HCT116 (cell line): ENCODE results near the gene DDT. TPM values are rescaled to one million over a fixed set of nuclear protein-coding genes. Genes with fewer than 3 reads are reported as not detected.
A peak's percentile ranks its signal among the peaks of the same experiment; 100 is the strongest.
"Not testable (repeated sequence)": the region's sequence is repeated elsewhere in the genome, so short reads cannot be mapped to it uniquely, and the experiment has no call there.

Source experiments
- ATAC-seq: fragments of 200-7000 bp; cut with Tn5 transposase; 2 replicates; pipeline ENCODE4 v1.9.1; 2020; ENCODE audit warnings: mild to moderate bottlenecking, moderate library complexity
- BruUV-seq: library from RNA; stranded (reverse); fragments of 400-500 nt; replicated peaks from 2 replicates; lab custom pipeline; 2021; lab: Mats Ljungman, UMichigan
- CTCF ChIA-PET: fragments of 300-600 bp; sonication (Branson Sonifier 250); formaldehyde crosslinking; loops from one replicate; lab custom pipeline; 2021; ENCODE audit warnings: antibody characterized with exemption; lab: Charles Lee
- POLR2A ChIA-PET: fragments of 300-600, 350-600 bp; sonication (Branson Sonifier 250); formaldehyde crosslinking; loops from one replicate; lab custom pipeline; 2021; ENCODE audit warnings: antibody characterized with exemption; lab: Charles Lee
- RAD21 ChIA-PET, 2 experiments: fragments of 300-600 bp; sonication (Branson Sonifier 250); formaldehyde crosslinking; loops; one replicate each; lab custom pipeline; 2023; ENCODE audit warnings: low total read pairs in 2 of 2; ENCODE audit not compliant: uncharacterized antibody in 2 of 2, unreplicated experiment in 2 of 2, low non-redundant PET in 1 of 2; lab: Charles Lee
- DNase-seq: peaks from one replicate; pipeline ENCODE4 v3.0.0-alpha.2; 2010; ENCODE audit warnings: low read depth, low spot score
- H2AFZ ChIP-seq: fragments of 200-600 bp; shearing (Covaris generic), sonication (generic); 2 replicates; pipeline ENCODE4 v1.6.1; 2017; ENCODE audit warnings: low read depth, mixed run types, mixed read lengths, antibody characterized with exemption, low read length; ENCODE audit not compliant: poor library complexity, severe bottlenecking
- H3K27ac ChIP-seq: 2 replicates; pipeline ENCODE4 v1.5.1; 2012; ENCODE audit warnings: low read depth, low read length
- H3K27me3 ChIP-seq: fragments of 200-600 bp; sonication (generic); 2 replicates; pipeline ENCODE4 v1.6.1; 2016; ENCODE audit warnings: mixed run types, low read length, mixed read lengths; ENCODE audit not compliant: insufficient read depth
- H3K36me3 ChIP-seq, 2 experiments: fragments of 200-500 bp in 1 of 2; fragments of 200-600 bp in 1 of 2; sonication (Bioruptor generic) in 1 of 2; sonication (generic) in 1 of 2; 2 replicates each; pipeline versions ENCODE4 v1.5.1 to v1.6.1; 2014 to 2016; ENCODE audit warnings: low read length in 2 of 2, inconsistent platforms in 1 of 2, mixed read lengths in 1 of 2, mixed run types in 1 of 2; ENCODE audit not compliant: insufficient read depth in 2 of 2, control insufficient read depth in 1 of 2
- H3K4me1 ChIP-seq, 2 experiments: fragments of 200-600 bp in 1 of 2; sonication (generic) in 1 of 2; 2 replicates each; pipeline versions ENCODE4 v1.5.1 to v1.6.1; 2012 to 2017; ENCODE audit warnings: low read length in 2 of 2, inconsistent platforms in 1 of 2, mild to moderate bottlenecking in 1 of 2, mixed read lengths in 1 of 2, mixed run types in 1 of 2, moderate library complexity in 1 of 2; ENCODE audit not compliant: insufficient read depth in 2 of 2, control insufficient read depth in 1 of 2
- H3K4me2 ChIP-seq: fragments of 200-600 bp; sonication (generic); 2 replicates; pipeline ENCODE4 v1.6.1; 2017; ENCODE audit warnings: mixed run types, low read length, mixed read lengths
- H3K4me3 ChIP-seq, 2 experiments: fragments of 200-600 bp in 1 of 2; sonication (generic) in 1 of 2; replicated peaks in 1 of 2; 2 replicates each; pipeline ENCODE4 v1.5.1; 2011 to 2016; ENCODE audit warnings: low read length in 2 of 2, control low read depth in 1 of 2, low read depth in 1 of 2, mild to moderate bottlenecking in 1 of 2, mixed read lengths in 1 of 2, mixed run types in 1 of 2
- H3K79me2 ChIP-seq: fragments of 200-600 bp; sonication (generic); 2 replicates; pipeline ENCODE4 v1.6.1; 2017; ENCODE audit warnings: mild to moderate bottlenecking, mixed run types, low read length, moderate library complexity, mixed read lengths; ENCODE audit not compliant: insufficient read depth
- H3K9ac ChIP-seq: fragments of 200-600 bp; sonication (generic); 2 replicates; pipeline ENCODE4 v1.6.1; 2016; ENCODE audit warnings: low read length, mixed read lengths
- H3K9me2 ChIP-seq: fragments of 200-600 bp; sonication (generic), shearing (Covaris generic); 2 replicates; pipeline ENCODE4 v1.6.1; 2017; ENCODE audit warnings: mixed run types, mild to moderate bottlenecking, moderate library complexity; ENCODE audit not compliant: insufficient read depth
- H3K9me3 ChIP-seq, 2 experiments: fragments of 200-500 bp in 1 of 2; fragments of 200-600 bp in 1 of 2; sonication (Bioruptor generic) in 1 of 2; sonication (generic) in 1 of 2; 2 replicates each; pipeline ENCODE4 v1.6.1; 2014 to 2017; ENCODE audit warnings: low read length in 2 of 2, mixed read lengths in 2 of 2, inconsistent platforms in 1 of 2, low read depth in 1 of 2, mild to moderate bottlenecking in 1 of 2, mixed run types in 1 of 2, moderate library complexity in 1 of 2; ENCODE audit not compliant: control insufficient read depth in 1 of 2, insufficient read depth in 1 of 2
- H4K20me1 ChIP-seq: fragments of 200-600 bp; sonication (generic), shearing (Covaris generic); 2 replicates; pipeline ENCODE4 v1.6.1; 2017; ENCODE audit warnings: mixed run types, mild to moderate bottlenecking, moderate library complexity; ENCODE audit not compliant: insufficient read depth
- ATF3 ChIP-seq: IDR thresholded peaks from 2 replicates; pipeline ENCODE4 v1.6.1; 2012
- CEBPB ChIP-seq: IDR thresholded peaks from 2 replicates; pipeline ENCODE4 v1.6.1; 2012; ENCODE audit warnings: low read depth
- EGR1 ChIP-seq: IDR thresholded peaks from 2 replicates; pipeline ENCODE4 v1.6.1; 2012; ENCODE audit warnings: low read depth
- ELF1 ChIP-seq: IDR thresholded peaks from 2 replicates; pipeline ENCODE4 v1.6.1; 2012; ENCODE audit warnings: low read depth, borderline replicate concordance
- EZH2phosphoT487 ChIP-seq: fragments of 200-600 bp; IDR thresholded peaks from 2 replicates; pipeline ENCODE4 v1.6.1; 2018; ENCODE audit warnings: antibody characterized with exemption, borderline replicate concordance
- FOSL1 ChIP-seq: IDR thresholded peaks from 2 replicates; pipeline ENCODE4 v1.6.1; 2012; ENCODE audit warnings: low read depth
- JUND ChIP-seq: IDR thresholded peaks from 2 replicates; pipeline ENCODE4 v1.6.1; 2012
- POLR2A ChIP-seq: IDR thresholded peaks from 2 replicates; pipeline ENCODE4 v1.7.0; 2011; ENCODE audit warnings: borderline replicate concordance; ENCODE audit not compliant: insufficient read depth, insufficient read length; ENCODE audit errors: extremely low read depth
- RAD21 ChIP-seq: IDR thresholded peaks from 2 replicates; pipeline ENCODE4 v1.6.1; 2012; ENCODE audit warnings: low read depth, mild to moderate bottlenecking
- SP1 ChIP-seq: IDR thresholded peaks from 2 replicates; pipeline ENCODE4 v1.6.1; 2012; ENCODE audit warnings: low read depth
- SRF ChIP-seq: IDR thresholded peaks from 2 replicates; pipeline ENCODE4 v1.6.1; 2012; ENCODE audit warnings: low read depth
- TCF7L2 ChIP-seq: IDR thresholded peaks from 2 replicates; pipeline ENCODE4 v1.7.0; 2011; ENCODE audit warnings: borderline replicate concordance, inconsistent platforms; ENCODE audit not compliant: insufficient read depth, insufficient read length; ENCODE audit errors: extremely low read depth
- YY1 ChIP-seq: IDR thresholded peaks from 2 replicates; pipeline ENCODE4 v1.6.1; 2011; ENCODE audit warnings: low read length, low read depth, moderate library complexity, mild to moderate bottlenecking; ENCODE audit not compliant: insufficient replicate concordance; ENCODE audit errors: extremely low read depth
- ZBTB33 ChIP-seq: IDR thresholded peaks from 2 replicates; pipeline ENCODE4 v1.6.1; 2011; ENCODE audit warnings: mild to moderate bottlenecking, low read length, moderate library complexity; ENCODE audit not compliant: insufficient replicate concordance; ENCODE audit errors: extremely low read depth
- ZNF274 ChIP-seq: fragments of 200-500 bp; sonication (Bioruptor generic); IDR thresholded peaks from 2 replicates; pipeline ENCODE4 v1.6.1; 2014; ENCODE audit warnings: mild to moderate bottlenecking, low read depth, low read length, inconsistent platforms
- intact Hi-C: fragments of 100-400 bp; cut with micrococcal nuclease; formaldehyde crosslinking; loops from 2 replicates; pipeline ENCODE4 v1.10.0; 2022
- total RNA-seq: library from RNA; stranded (reverse); gene quantifications from one replicate; pipeline ENCODE4 v1.2.1, GENCODE V29; 2021; ENCODE audit not compliant: unreplicated experiment

Gene DDT
- total RNA-seq, 1 experiment from 2014 or later, result 217 TPM

- Histone ChIP-seq H3K4me1 (peaks cover 0 to 12% of the 10 kb centered on the region in 2 experiments; a peak in 2 of 4 replicates), H3K9ac (no peak overlapping the region), H2AFZ (no peak overlapping the region), H3K4me3 (no peak overlapping the region), H3K4me2 (no peak overlapping the region), H3K36me3 (no peaks in the 10 kb centered on the region), H4K20me1 (no peaks in the 10 kb centered on the region), H3K9me3 (no peaks in the 10 kb centered on the region)
- no TSS peak for BruUV-seq
- no peak for DNase-seq
- TF ChIP-seq SRF, result no peak
- no peak for TF ChIP-seq CEBPB
- TF ChIP-seq TCF7L2, result no peak
- no peak for TF ChIP-seq SP1
- no peak for TF ChIP-seq ATF3
- TF ChIP-seq EZH2phosphoT487, result no peak
- TF ChIP-seq ZBTB33, result no peak
- TF ChIP-seq FOSL1, result no peak
- no peak for TF ChIP-seq EGR1
- TF ChIP-seq ZNF274, result no peak
- no peak for TF ChIP-seq JUND
- no peak for TF ChIP-seq YY1
- no peak for TF ChIP-seq POLR2A
- no peak for TF ChIP-seq ELF1
- TF ChIP-seq RAD21, result no peak
- TF ChIP-seq, all 23 proteins: peak for 0
- H3K27ac ChIP-seq, result no peak overlapping the region
- ChIA-PET CTCF (no interaction called here), RAD21 (no interaction called here), POLR2A (interaction anchor here (1.4 kb wide), 1 partner anchor 10 kb away, joined by 3 read pairs; the partner anchor contains the start of gene CABIN1)
- no peaks in the 10 kb centered on the region for H3K27me3 ChIP-seq
- no peaks in the 10 kb centered on the region for H3K79me2 ChIP-seq
- ATAC-seq, result peak; percentile 11; the same call in 1 of the 2 replicates
- intact Hi-C loops, result no loop called here
- H3K9me2 ChIP-seq, result no peaks in the 10 kb centered on the region
Observed at GRCh38 chr22:24001314-24001713, 27.1 kb upstream of the DDT start.

GRCh38 chr22:23999779-24000178 is 25.5 kb upstream of the DDT start:
- H3K9me3 ChIP-seq, H3K27me3 ChIP-seq, H3K4me3 ChIP-seq, intact Hi-C loops, H3K9me2 ChIP-seq, H2AFZ ChIP-seq, H3K36me3 ChIP-seq, DNase-seq, POLR2A ChIA-PET, RAD21 ChIA-PET, BruUV-seq, H3K9ac ChIP-seq, ATAC-seq, H3K4me2 ChIP-seq, CTCF ChIA-PET, H3K27ac ChIP-seq, H3K79me2 ChIP-seq, H4K20me1 ChIP-seq: not testable (repeated sequence)
- peaks cover 0 to 12% of the 10 kb centered on the region in 2 experiments; a peak in 2 of 4 replicates for H3K4me1 ChIP-seq
